ENCODE results near the gene ERGIC2. TPM values are rescaled to one million over a fixed set of nuclear protein-coding genes. Genes with fewer than 3 reads are reported as not detected.
"Not testable (repeated sequence)": the region's sequence is repeated elsewhere in the genome, so short reads cannot be mapped to it uniquely, and the experiment has no call there.

The ERGIC2 gene
- total RNA-seq, 1 experiment from 2014 or later: 111 TPM

- no TSS peak for BruUV-seq (replicated peaks)
- H3K9me3 ChIP-seq: no peaks in the 10 kb centered on the region
- Mint-ChIP-seq H3K27me3 (ENCODE audit: insufficient read depth, unreplicated experiment) (no peaks in the 10 kb centered on the region), H3K4me1 (ENCODE audit: low read depth, unreplicated experiment) (peaks cover 11% of the 10 kb centered on the region), H3K4me3 (ENCODE audit: unreplicated experiment) (no peak overlapping the region), H3K36me3 (ENCODE audit: insufficient read depth, unreplicated experiment) (no peaks in the 10 kb centered on the region), H3K9me3 (ENCODE audit: unreplicated experiment) (no peaks in the 10 kb centered on the region), H3K27ac (ENCODE audit: unreplicated experiment) (no peak overlapping the region)
- H3K36me3 ChIP-seq (ENCODE audit: control insufficient read depth, insufficient read depth, low read length): no peaks in the 10 kb centered on the region
- DNase-seq: no peak
- peaks cover 19% of the 10 kb centered on the region for H3K4me1 ChIP-seq
- ChIA-PET POLR2A (no interaction called here), CTCF (no interaction called here)
- no peak overlapping the region for H3K4me3 ChIP-seq (ENCODE audit: low read depth, low read length)
- intact Hi-C loops (cut with micrococcal nuclease; ENCODE audit: unreplicated experiment): loop anchor here (5.0 kb wide), 1 partner anchor 72 kb away; no protein-coding TSS in a partner anchor
- no peak for TF ChIP-seq CTCF (IDR thresholded peaks at IDR 0.05; ENCODE audit: insufficient read depth in 1 of 2, low read depth in 1 of 2, low read length in 1 of 2, severe bottlenecking in 1 of 2, unreplicated experiment in 1 of 2)
- no peaks in the 10 kb centered on the region for H3K27me3 ChIP-seq (replicated peaks; ENCODE audit: control insufficient read depth, insufficient read depth, low read length)
Measured at GRCh38 chr12:29299633-29300032, 81.3 kb downstream of the ERGIC2 start.

GRCh38 chr12:29291226-29291625 is 89.7 kb downstream of the ERGIC2 start:
- BruUV-seq (replicated peaks): no TSS peak
- H3K27me3 ChIP-seq (replicated peaks; ENCODE audit: control insufficient read depth, insufficient read depth, low read length): no peaks in the 10 kb centered on the region
- TF ChIP-seq CTCF (IDR thresholded peaks at IDR 0.05; ENCODE audit: insufficient read depth in 1 of 2, low read depth in 1 of 2, low read length in 1 of 2, severe bottlenecking in 1 of 2, unreplicated experiment in 1 of 2): no peak
- Mint-ChIP-seq H3K36me3 (ENCODE audit: insufficient read depth, unreplicated experiment) (no peaks in the 10 kb centered on the region), H3K27me3 (ENCODE audit: insufficient read depth, unreplicated experiment) (no peaks in the 10 kb centered on the region), H3K4me3 (ENCODE audit: unreplicated experiment) (no peak overlapping the region), H3K27ac (ENCODE audit: unreplicated experiment) (no peak overlapping the region), H3K9me3 (ENCODE audit: unreplicated experiment) (peaks cover 21% of the 10 kb centered on the region), H3K4me1 (ENCODE audit: low read depth, unreplicated experiment) (no peaks in the 10 kb centered on the region)
- ChIA-PET POLR2A (no interaction called here), CTCF (no interaction called here)
- H3K9me3 ChIP-seq: no peaks in the 10 kb centered on the region
- intact Hi-C loops (cut with micrococcal nuclease; ENCODE audit: unreplicated experiment): no loop called here
- H3K4me3 ChIP-seq (ENCODE audit: low read depth, low read length): no peak overlapping the region
- no peaks in the 10 kb centered on the region for H3K36me3 ChIP-seq (ENCODE audit: control insufficient read depth, insufficient read depth, low read length)
- H3K4me1 ChIP-seq: no peaks in the 10 kb centered on the region
- DNase-seq: no peak

GRCh38 chr12:29290475-29290874 is 90.5 kb downstream of the ERGIC2 start:
- H3K27me3 Mint-ChIP-seq (ENCODE audit: insufficient read depth, unreplicated experiment); intact Hi-C loops (cut with micrococcal nuclease; ENCODE audit: unreplicated experiment); POLR2A ChIA-PET; H3K4me3 Mint-ChIP-seq (ENCODE audit: unreplicated experiment); H3K4me1 Mint-ChIP-seq (ENCODE audit: low read depth, unreplicated experiment); H3K4me3 ChIP-seq (ENCODE audit: low read depth, low read length); H3K36me3 ChIP-seq (ENCODE audit: control insufficient read depth, insufficient read depth, low read length); DNase-seq; H3K27ac Mint-ChIP-seq (ENCODE audit: unreplicated experiment); BruUV-seq (replicated peaks); H3K9me3 ChIP-seq; H3K4me1 ChIP-seq; H3K27me3 ChIP-seq (replicated peaks; ENCODE audit: control insufficient read depth, insufficient read depth, low read length); CTCF ChIA-PET; H3K36me3 Mint-ChIP-seq (ENCODE audit: insufficient read depth, unreplicated experiment): not testable (repeated sequence)
- H3K9me3 Mint-ChIP-seq (ENCODE audit: unreplicated experiment): peaks cover 21% of the 10 kb centered on the region

GRCh38 chr12:29288031-29288430 is 92.9 kb downstream of the ERGIC2 start:
- Mint-ChIP-seq H3K27me3 (ENCODE audit: insufficient read depth, unreplicated experiment) (no peaks in the 10 kb centered on the region), H3K4me3 (ENCODE audit: unreplicated experiment) (no peak overlapping the region), H3K36me3 (ENCODE audit: insufficient read depth, unreplicated experiment) (no peaks in the 10 kb centered on the region), H3K4me1 (ENCODE audit: low read depth, unreplicated experiment) (peaks cover 7% of the 10 kb centered on the region), H3K9me3 (ENCODE audit: unreplicated experiment) (peaks cover 29% of the 10 kb centered on the region), H3K27ac (ENCODE audit: unreplicated experiment) (no peak overlapping the region)
- Histone ChIP-seq H3K4me3 (ENCODE audit: low read depth, low read length) (no peak overlapping the region), H3K9me3 (no peaks in the 10 kb centered on the region), H3K4me1 (peaks cover 10% of the 10 kb centered on the region), H3K36me3 (ENCODE audit: control insufficient read depth, insufficient read depth, low read length) (no peaks in the 10 kb centered on the region), H3K27me3 (replicated peaks; ENCODE audit: control insufficient read depth, insufficient read depth, low read length) (no peaks in the 10 kb centered on the region)
- TF ChIP-seq CTCF (IDR thresholded peaks at IDR 0.05; ENCODE audit: insufficient read depth in 1 of 2, low read depth in 1 of 2, low read length in 1 of 2, severe bottlenecking in 1 of 2, unreplicated experiment in 1 of 2): no peak
- no TSS peak for BruUV-seq (replicated peaks)
- intact Hi-C loops (cut with micrococcal nuclease; ENCODE audit: unreplicated experiment): loop anchor here (5.0 kb wide), 1 partner anchor 46 kb away; no protein-coding TSS in a partner anchor
- DNase-seq: no peak
- CTCF ChIA-PET: no interaction called here
- POLR2A ChIA-PET: no interaction called here

All from Caco-2 (cell line).